GDM1 (cell line): ENCODE data around the gene SCAMP2.
"Not testable (repeated sequence)": the region's sequence is repeated elsewhere in the genome, so short reads cannot be mapped to it uniquely, and the experiment has no call there.

Source experiments
- DNase-seq: peaks from one replicate; lab custom pipeline; 2025; lab: John Stamatoyannopoulos, UW

SCAMP2 gene

DNA sequence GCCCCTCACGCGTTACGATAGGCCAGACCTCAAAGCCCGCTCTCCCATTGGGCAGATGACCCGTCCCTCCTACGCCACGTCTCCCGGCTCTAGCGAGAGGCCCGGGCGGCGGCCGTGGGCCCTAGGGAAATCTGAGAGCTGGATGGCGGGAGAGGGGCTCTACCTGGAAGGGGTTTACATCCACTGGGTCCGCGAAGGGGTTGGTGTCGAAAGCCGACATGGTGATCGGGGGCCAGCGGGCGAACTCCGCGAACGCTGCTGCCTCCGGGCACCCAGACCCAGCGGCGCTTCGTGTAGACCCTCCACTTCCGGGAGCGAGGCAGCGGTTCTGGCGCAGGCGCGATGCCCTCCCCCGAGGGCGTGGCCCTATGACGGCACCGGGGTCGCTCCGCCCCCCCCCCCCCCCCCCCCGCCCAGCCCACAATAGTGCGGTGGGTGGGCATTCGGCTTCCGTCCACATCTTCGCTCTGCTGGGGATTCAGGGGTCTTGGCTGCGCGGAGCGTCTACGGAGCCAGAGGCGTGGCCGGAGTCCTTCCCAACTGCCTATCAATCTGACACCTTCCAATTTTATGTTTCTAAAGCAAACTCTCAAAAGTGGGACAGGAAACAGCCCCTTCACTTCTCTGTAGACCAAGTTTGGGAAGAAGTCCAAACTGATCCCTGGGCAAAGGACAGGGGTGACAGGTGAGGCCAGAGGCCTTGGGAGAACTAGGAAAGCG is at the start of gene SCAMP2:
Gene SCAMP2 (minus strand): TSS at position 330 of the 720 bp plus-strand sequence. CDS start 110 bp downstream, at position 220.
- peak; percentile 93 for DNase-seq

- no peak for DNase-seq
Measured at GRCh38 chr15:74920456-74920855, 47.3 kb upstream of the SCAMP2 start.

- DNase-seq: no peak
Measured at GRCh38 chr15:74917676-74918075, 44.5 kb upstream of the SCAMP2 start.

DNA sequence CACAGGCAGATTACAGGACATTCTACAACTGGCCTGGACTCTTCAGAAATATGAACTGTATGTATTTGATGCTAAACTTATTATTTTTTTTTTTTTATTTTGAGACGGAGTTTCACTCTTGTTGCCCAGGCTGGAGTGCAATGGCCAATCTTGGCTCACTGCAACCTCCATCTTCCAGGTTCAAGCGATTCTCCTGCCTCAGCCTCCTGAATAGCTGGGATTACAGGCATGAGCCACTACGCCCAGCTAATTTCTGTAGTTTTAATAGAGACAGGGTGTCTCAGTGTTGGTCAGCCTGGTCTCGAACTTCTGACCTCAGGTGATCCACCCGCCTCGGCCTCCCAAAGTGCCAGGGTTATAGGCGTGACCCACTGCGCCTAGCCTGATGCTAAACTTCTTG is 40.6 kb upstream of the SCAMP2 start:
- not testable (repeated sequence) for DNase-seq

DNA sequence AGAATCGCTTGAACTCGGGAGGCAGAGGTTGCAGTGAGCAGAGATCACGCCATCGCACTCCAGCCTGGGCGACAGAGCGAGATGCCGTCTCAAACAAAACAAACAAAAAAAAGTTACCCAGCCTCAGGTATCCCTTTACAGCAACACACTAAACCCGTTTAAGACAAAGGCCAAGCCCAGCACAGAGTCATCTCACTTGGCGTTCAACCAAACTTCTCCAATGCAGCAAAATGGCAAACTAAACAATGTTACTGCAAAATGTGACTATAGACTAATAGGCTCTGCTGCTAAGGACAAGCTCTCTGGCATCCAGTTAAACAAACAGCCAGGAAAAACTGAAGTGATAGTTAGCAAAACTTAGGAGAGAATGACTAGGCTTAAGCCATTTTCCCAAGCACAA is 39.9 kb upstream of the SCAMP2 start:
- no peak for DNase-seq

DNA sequence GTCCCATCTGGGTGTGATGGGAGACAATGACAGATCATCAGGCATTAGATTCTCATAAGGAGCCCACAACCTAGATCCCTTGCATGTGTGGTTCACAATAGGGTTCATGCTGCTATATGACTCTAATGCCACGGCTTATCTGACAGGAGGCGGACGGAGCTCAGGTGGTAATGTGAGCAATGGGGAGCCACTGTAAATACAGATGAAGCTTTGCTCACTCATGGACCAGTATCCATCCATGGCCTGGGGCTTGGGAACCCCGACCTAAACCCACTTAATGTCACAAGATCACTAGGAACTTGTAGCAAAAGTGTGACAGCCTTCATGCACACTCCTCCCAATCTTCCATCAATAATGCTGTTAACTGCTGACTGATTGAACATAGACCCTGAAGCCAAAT is 35.5 kb upstream of the SCAMP2 start:
- no peak for DNase-seq

DNA sequence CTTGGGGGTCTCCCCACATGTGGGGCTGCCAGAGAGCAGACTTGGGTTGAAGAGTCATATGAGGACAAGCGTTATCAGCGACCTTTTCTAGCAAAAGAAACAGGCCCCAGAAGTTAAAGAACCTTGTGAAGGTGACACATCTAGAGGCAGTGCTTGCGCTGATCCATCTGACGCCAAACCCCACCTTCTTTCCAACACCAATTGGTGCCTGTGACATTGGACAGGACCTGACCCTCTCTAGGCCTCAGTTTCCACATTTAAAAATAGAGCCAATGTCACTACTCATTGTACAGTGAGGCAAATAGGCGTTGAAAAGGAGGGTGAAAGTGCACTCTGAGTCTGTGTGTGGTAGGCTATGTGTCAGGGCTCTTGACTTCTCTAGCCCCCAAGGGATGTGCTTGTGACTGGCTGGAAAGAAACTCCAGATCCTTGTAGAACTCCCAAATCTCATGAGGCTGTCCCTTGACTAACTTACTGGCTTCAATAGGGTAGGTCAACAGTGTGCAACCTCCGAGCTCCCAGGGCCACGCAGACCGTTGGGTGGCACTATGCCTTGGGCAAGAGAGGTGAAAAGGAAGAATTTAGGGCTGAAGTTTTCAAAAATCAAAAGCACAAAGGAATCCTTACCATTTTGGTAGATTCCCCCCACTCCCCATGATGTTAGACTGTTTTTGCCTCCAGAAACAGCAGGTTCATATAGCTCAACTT is 34.2 kb upstream of the SCAMP2 start:
- DNase-seq: no peak

- peak; percentile 65 for DNase-seq
Measured at GRCh38 chr15:74906450-74907162, 33.4 kb upstream of the SCAMP2 start, which contains the start of gene FAM219B. TSS of gene FAM219B (minus strand) at chr15:74906851. CDS start at chr15:74906800, 51 bp downstream.

- DNase-seq: no peak
Measured at GRCh38 chr15:74906067-74906449, 32.9 kb upstream of the SCAMP2 start.

DNA sequence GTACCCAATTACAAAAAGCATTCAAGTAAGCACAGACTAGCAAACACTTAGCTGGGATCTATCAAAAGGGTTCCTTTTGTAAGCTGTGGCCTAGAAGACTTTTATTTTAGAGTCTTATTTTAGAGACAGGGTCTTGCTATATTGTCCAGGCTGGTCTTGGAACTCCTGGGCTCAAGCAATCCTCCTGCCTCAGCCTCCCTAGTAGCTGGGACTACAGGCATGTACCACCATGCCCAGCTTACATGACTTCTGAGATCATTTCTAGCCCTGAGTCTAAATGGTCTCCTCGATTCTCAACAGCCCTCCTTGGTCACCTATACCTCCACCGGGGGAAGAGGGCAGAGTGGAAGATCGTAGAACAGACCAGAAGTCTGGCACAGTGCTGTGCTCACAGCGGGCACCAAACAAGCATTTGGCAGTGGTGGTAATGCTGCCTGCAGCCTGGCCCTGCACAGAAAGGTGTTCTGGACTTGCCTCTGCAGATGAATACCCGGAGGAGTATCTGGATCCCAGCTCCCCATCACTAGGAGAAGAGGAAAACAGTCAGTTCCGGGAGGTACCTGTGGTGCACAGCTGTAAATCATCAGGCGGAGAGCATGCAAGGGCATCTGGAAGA is 31.1 kb upstream of the SCAMP2 start:
- no peak for DNase-seq

GRCh38 chr15:74903676-74904075 is 30.5 kb upstream of the SCAMP2 start:
- no peak for DNase-seq

DNA sequence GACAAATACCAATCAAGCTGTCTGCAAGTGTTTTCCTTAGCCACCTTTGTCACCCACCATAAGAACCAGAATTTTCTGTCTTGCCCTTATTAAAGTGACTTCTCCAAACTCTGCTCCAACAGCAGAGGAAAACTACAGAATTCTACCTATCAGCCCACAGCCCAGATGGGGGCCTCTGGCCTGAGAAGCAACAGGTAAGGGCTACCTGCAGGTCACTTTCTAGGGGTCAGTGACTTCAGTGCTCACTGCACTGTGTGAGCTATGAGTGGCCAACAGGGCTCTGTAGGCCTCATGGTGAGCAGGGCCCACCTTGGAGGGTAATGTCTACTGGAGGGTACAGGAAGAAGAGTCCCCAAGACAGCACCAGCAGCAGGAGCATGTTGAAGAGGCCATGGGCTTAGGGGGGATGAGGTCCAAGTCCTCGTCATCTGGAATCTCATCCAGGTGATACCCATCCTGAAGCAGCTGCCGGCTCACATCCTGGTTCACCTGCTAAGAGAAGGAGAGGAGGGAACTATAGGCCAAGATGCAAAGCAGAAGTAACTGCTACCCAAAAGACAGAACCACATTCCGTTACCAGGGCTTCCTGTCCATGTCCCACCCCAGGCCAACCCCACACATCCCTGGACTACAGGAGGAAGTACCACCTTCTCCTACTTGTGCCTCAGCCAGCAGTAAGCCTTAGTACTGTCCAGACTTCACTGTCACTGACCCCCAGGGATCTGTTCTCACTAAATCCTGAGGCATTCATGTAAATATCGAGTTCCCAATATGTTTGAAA is 29.3 kb upstream of the SCAMP2 start:
- DNase-seq: peak; percentile 13

- peak; percentile 31 for DNase-seq
Measured at GRCh38 chr15:74901612-74902063, 28.5 kb upstream of the SCAMP2 start.

DNA sequence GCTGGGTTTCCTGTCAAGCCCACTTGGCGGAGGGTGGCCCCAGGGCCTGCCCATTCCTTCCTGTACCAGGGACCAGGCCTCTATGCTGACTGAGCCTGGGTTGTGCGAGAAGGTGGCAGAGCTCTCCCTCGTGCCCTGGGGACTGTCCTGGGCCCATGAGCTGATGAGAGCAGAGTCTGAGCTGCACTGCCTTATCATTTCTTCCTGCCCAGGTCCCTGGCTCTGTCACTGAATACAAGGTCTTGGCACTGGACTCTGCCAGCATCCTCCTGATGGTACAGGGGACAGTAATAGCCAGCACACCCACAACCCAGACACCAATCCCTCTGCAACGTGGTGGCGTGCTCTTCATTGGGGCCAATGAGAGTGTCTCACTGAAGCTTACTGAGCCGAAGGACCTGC is 24.1 kb upstream of the SCAMP2 start:
- DNase-seq: no peak

GRCh38 chr15:74896316-74896715 is 23.2 kb upstream of the SCAMP2 start:
- no peak for DNase-seq

GRCh38 chr15:74895830-74896229 is 22.7 kb upstream of the SCAMP2 start:
- no peak for DNase-seq

DNA sequence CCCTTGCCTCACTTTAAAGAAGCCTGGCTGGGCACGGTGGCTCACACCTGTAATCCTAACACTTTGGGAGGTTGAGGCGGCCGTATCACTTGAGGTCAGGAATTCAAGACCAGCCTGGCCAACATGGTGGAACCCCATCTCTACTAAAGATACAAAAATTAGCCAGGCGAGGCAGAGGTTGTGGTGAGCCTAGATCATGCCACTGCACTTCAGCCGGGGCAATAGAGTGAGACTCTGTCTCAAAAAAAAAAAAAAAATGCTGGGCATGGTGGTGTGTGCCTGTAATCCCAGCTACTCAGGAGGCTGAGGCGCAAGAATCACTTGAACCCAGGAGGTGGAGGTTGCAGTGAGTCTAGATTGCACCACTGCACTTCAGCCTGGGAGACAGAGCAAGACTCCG is 21.2 kb upstream of the SCAMP2 start:
- DNase-seq: not testable (repeated sequence)

GRCh38 chr15:74893627-74894026 is 20.5 kb upstream of the SCAMP2 start:
- no peak for DNase-seq

- DNase-seq: no peak
Measured at GRCh38 chr15:74892931-74893330, 19.8 kb upstream of the SCAMP2 start.

DNA sequence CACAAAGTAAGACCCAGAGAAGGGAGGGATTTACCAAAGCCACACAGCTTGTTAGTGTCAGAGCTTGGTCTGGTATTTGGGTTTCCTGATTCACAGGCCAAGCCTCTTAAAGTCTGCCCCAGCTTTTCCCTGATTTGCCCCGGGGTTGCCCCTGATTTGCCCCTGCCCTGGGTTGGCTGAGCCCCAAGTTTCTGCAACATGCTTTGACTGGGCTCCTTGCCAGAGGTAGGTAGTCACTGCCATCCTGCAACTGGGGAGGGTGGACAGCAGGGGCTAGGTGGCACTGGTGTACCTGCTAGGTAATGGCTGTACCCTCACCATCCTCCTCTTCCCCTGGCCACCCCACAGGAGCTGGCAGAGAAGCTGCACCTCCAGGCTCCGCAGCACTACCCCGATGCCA is 19.1 kb upstream of the SCAMP2 start:
- no peak for DNase-seq

GRCh38 chr15:74891469-74891868 is 18.3 kb upstream of the SCAMP2 start:
- DNase-seq: no peak

DNA sequence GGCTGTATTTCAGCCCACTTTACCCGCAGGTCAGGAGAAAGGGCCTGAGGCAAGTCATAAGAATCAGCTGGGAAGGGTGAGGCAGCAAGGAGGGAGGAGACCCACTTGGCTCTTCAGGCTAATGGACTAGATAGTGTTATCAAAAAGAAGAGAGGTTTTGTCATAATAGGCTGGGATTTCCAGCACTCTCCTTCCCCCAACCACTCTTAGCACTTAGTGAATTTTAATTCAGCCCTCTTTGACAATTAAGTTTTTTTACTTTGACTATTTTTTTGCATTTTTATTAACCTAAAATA is 17.4 kb upstream of the SCAMP2 start:
- DNase-seq: no peak
